Measurements from ENCODE around the gene XIRP1. TPM values are rescaled to one million over a fixed set of nuclear protein-coding genes. Genes with fewer than 3 reads are reported as not detected.

The XIRP1 gene
- total RNA-seq, result 1 to 10 TPM in 1 of 2 donors, not detected in 1; 2.0 TPM

GRCh38 chr3:39192490-39193092, at the start of gene XIRP1:
Gene XIRP1 (minus strand): TSS chr3:39192595. CDS start chr3:39189445, 3,150 bp downstream.
- no peak within 1 kb of the TSS for H3K4me3 ChIP-seq
- ATAC-seq (ENCODE audit: insufficient number of reproducible peaks, low FRiP score, low read depth), result no peak

GRCh38 chr3:39241561-39241960, 49.2 kb upstream of the XIRP1 start:
- no peak for DNase-seq (ENCODE audit: low spot score)

More at GRCh38 chr3:39192490-39193092, at the start of gene XIRP1:
- TF ChIP-seq CTCF (IDR thresholded peaks at IDR 0.05), result no peak
- H3K27me3 ChIP-seq (replicated peaks; ENCODE audit: insufficient read depth), result no peaks in the 10 kb centered on the region
- no peak within 1 kb of the TSS for H3K27ac ChIP-seq
- no peaks in the 10 kb centered on the region for H3K36me3 ChIP-seq
- no peaks in the 10 kb centered on the region for H3K4me1 ChIP-seq (ENCODE audit: control insufficient read depth in 1 of 2, low read depth in 2 of 2)
- no peak for DNase-seq (ENCODE audit: low spot score)
- H3K9me3 ChIP-seq, result no peaks in the 10 kb centered on the region

GRCh38 chr3:39237027-39237426, 44.6 kb upstream of the XIRP1 start:
- no peaks in the 10 kb centered on the region for H3K4me1 ChIP-seq (ENCODE audit: control insufficient read depth in 1 of 2, low read depth in 2 of 2)
- H3K27ac ChIP-seq, result no peak overlapping the region
- ATAC-seq (ENCODE audit: insufficient number of reproducible peaks, low FRiP score, low read depth) (no peak), DNase-seq (ENCODE audit: low spot score) (no peak)
- H3K27me3 ChIP-seq (replicated peaks; ENCODE audit: insufficient read depth), result no peaks in the 10 kb centered on the region
- no peak for TF ChIP-seq CTCF (IDR thresholded peaks at IDR 0.05)
- no peak overlapping the region for H3K4me3 ChIP-seq
- no peaks in the 10 kb centered on the region for H3K36me3 ChIP-seq
- no peaks in the 10 kb centered on the region for H3K9me3 ChIP-seq

More at GRCh38 chr3:39241561-39241960, 49.2 kb upstream of the XIRP1 start:
- H3K27me3 ChIP-seq (replicated peaks; ENCODE audit: insufficient read depth), result no peaks in the 10 kb centered on the region
- no peaks in the 10 kb centered on the region for H3K4me1 ChIP-seq (ENCODE audit: control insufficient read depth in 1 of 2, low read depth in 2 of 2)
- ATAC-seq (ENCODE audit: insufficient number of reproducible peaks, low FRiP score, low read depth), result no peak
- TF ChIP-seq CTCF (IDR thresholded peaks at IDR 0.05), result no peak
- no peak overlapping the region for H3K4me3 ChIP-seq
- H3K27ac ChIP-seq, result no peak overlapping the region
- no peaks in the 10 kb centered on the region for H3K36me3 ChIP-seq
- H3K9me3 ChIP-seq, result no peaks in the 10 kb centered on the region

- H3K4me1 ChIP-seq (ENCODE audit: control insufficient read depth in 1 of 2, low read depth in 2 of 2), result no peaks in the 10 kb centered on the region
- DNase-seq (ENCODE audit: low spot score), result no peak
- H3K4me3 ChIP-seq, result no peak overlapping the region
- no peaks in the 10 kb centered on the region for H3K9me3 ChIP-seq
- no peaks in the 10 kb centered on the region for H3K27me3 ChIP-seq (replicated peaks; ENCODE audit: insufficient read depth)
- ATAC-seq (ENCODE audit: insufficient number of reproducible peaks, low FRiP score, low read depth), result no peak
- H3K27ac ChIP-seq, result no peak overlapping the region
- H3K36me3 ChIP-seq, result no peaks in the 10 kb centered on the region
- no peak for TF ChIP-seq CTCF (IDR thresholded peaks at IDR 0.05)
These were observed 42.3 kb upstream of the XIRP1 start for GRCh38 chr3:39234651-39235050.

- DNase-seq (ENCODE audit: low spot score) (no peak), ATAC-seq (ENCODE audit: insufficient number of reproducible peaks, low FRiP score, low read depth) (no peak)
- Histone ChIP-seq H3K4me1 (ENCODE audit: control insufficient read depth in 1 of 2, low read depth in 2 of 2) (no peaks in the 10 kb centered on the region), H3K27me3 (replicated peaks; ENCODE audit: insufficient read depth) (no peaks in the 10 kb centered on the region), H3K27ac (no peak overlapping the region), H3K9me3 (no peaks in the 10 kb centered on the region), H3K36me3 (no peaks in the 10 kb centered on the region), H3K4me3 (no peak overlapping the region)
- no peak for TF ChIP-seq CTCF (IDR thresholded peaks at IDR 0.05)
These were observed 40.5 kb upstream of the XIRP1 start for GRCh38 chr3:39232859-39233258.

Data from thoracic aorta (tissue), 2 donors.